ENCODE measurements around the gene RHOV.
"Not testable (repeated sequence)": the region's sequence is repeated elsewhere in the genome, so short reads cannot be mapped to it uniquely, and the experiment has no call there.

The RHOV gene

DNA sequence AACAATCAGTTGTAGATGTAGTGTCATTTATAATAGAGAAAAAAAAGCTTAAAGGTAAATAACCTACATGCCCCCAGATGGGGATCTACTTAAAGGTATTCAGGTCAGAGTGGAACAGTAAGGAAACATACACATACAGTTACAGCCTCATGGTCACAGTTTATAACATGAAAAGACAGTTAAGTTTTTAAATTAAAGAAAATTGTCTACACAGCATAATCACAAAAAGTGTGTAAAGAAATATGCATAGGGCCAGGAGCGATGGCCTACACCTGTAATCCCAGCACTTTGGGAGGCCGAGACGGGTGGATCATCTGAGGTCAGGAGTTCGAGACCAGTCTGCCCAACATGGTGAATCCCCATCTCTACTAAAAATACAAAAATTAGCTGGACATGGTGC is 6.8 kb downstream of the RHOV start:
- H3K9me3 ChIP-seq (ENCODE audit: control insufficient read depth in 1 of 2, low read length in 2 of 2): no peaks in the 10 kb centered on the region
- no peak overlapping the region for H3K27ac ChIP-seq (ENCODE audit: low read length)
- no peaks in the 10 kb centered on the region for H3K27me3 ChIP-seq (ENCODE audit: low read depth, low read length)
- no peaks in the 10 kb centered on the region for H3K4me1 ChIP-seq (ENCODE audit: control insufficient read depth in 1 of 2, insufficient read depth in 2 of 2, low read length in 2 of 2)
- no peaks in the 10 kb centered on the region for H3K36me3 ChIP-seq (ENCODE audit: control insufficient read depth in 1 of 2, insufficient read depth in 2 of 2, low read length in 2 of 2)
- no peak overlapping the region for H3K4me3 ChIP-seq (ENCODE audit: low read depth in 1 of 2, low read length in 2 of 2)

DNA sequence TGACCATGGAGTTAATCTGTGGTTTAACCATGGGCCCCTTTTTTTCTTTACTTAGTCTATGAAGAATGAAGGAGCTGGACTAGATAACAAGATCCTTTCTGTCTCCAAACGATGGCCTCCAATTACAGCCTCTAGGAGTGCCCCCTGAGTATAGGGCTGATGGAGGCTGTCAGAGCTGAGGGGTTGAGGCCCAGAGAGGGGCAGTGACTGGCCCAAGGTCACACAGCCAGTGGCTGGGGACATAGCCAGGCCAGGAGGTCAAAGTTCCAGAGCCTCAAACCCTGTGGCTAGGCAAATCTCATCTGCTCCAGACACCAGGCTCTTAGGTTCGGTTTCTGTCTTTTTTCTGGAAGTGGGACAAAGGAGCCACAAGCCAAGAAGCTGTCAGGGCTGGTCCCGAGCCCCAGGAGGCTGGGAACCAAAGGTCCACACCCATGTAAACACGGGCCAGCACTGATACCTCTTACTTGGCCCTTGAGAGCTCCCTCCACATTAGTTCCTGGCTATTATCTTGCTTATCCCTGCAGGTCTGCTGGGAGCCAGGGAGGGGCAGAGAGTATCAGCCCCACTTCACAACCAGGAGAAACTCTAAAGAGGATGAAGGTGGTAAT is 10.3 kb downstream of the RHOV start:
- no peaks in the 10 kb centered on the region for H3K27me3 ChIP-seq (ENCODE audit: low read depth, low read length)
- H3K27ac ChIP-seq (ENCODE audit: low read length): no peak overlapping the region
- peaks cover 0 to 6% of the 10 kb centered on the region in 2 donors for H3K4me1 ChIP-seq (ENCODE audit: control insufficient read depth in 1 of 2, insufficient read depth in 2 of 2, low read length in 2 of 2)
- no peaks in the 10 kb centered on the region for H3K36me3 ChIP-seq (ENCODE audit: control insufficient read depth in 1 of 2, insufficient read depth in 2 of 2, low read length in 2 of 2)
- no peaks in the 10 kb centered on the region for H3K9me3 ChIP-seq (ENCODE audit: control insufficient read depth in 1 of 2, low read length in 2 of 2)
- no peak overlapping the region for H3K4me3 ChIP-seq (ENCODE audit: low read depth in 1 of 2, low read length in 2 of 2)

DNA sequence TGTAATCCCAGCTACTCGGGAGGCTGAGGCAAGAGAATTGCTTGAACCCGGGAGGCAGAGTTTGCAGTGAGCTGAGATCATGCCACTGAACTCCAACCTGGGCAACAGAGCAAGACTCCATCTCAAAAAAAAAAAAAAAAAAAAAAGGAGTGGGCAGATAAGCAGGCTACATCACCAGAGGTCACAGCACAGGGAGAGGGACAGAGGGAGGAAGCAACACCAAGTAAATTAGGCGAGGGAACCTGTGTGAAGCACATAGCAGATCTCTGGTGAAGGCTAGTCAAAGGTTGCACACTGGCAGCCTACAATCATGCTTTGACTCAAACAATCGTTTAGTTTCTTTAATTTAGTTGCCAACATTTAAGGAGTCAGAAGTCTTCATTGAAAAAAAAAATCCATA is 12.9 kb downstream of the RHOV start:
- not testable (repeated sequence) for H3K4me1 ChIP-seq (ENCODE audit: control insufficient read depth in 1 of 2, insufficient read depth in 2 of 2, low read length in 2 of 2); H3K27me3 ChIP-seq (ENCODE audit: low read depth, low read length); H3K36me3 ChIP-seq (ENCODE audit: control insufficient read depth in 1 of 2, insufficient read depth in 2 of 2, low read length in 2 of 2); H3K9me3 ChIP-seq (ENCODE audit: control insufficient read depth in 1 of 2, low read length in 2 of 2); H3K4me3 ChIP-seq (ENCODE audit: low read depth in 1 of 2, low read length in 2 of 2); H3K27ac ChIP-seq (ENCODE audit: low read length)

DNA sequence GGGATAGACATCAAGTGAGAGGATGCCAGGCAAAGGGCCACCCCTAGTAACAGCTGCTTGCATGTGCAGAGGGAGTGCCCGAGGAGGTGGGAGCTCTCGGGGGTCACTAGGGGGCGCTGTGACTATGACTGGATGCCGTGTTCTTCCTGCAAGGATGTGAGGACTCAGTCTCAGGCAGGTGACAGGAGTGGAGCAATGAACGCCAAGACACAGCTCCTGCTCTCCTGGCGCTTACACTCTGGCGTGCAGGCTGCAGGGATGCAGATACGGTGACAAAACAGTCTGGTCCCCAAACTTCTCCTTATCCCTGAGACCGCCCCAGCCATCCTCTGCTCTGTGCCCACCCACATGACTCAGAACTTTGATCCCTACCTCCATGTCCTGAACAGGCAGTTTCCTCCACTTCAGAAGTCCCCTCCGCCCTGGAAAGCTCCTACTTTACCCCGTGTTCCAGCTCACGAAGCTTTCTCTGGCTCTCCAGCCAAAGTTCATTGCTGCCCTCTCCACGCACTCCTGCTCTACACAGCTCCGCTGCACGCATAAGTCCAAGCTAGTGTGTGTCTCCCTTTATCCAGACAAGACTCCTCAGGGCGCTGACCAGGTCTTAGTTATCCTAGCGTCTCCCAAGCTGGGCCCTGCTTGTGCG is 14.7 kb downstream of the RHOV start:
- Histone ChIP-seq H3K4me1 (ENCODE audit: control insufficient read depth in 1 of 2, insufficient read depth in 2 of 2, low read length in 2 of 2) (peaks cover 0 to 6% of the 10 kb centered on the region in 2 donors), H3K27ac (ENCODE audit: low read length) (no peak overlapping the region), H3K4me3 (ENCODE audit: low read depth in 1 of 2, low read length in 2 of 2) (no peak overlapping the region), H3K27me3 (ENCODE audit: low read depth, low read length) (no peaks in the 10 kb centered on the region), H3K9me3 (ENCODE audit: control insufficient read depth in 1 of 2, low read length in 2 of 2) (no peaks in the 10 kb centered on the region), H3K36me3 (ENCODE audit: control insufficient read depth in 1 of 2, insufficient read depth in 2 of 2, low read length in 2 of 2) (peaks cover 0 to 4% of the 10 kb centered on the region in 2 donors)

DNA sequence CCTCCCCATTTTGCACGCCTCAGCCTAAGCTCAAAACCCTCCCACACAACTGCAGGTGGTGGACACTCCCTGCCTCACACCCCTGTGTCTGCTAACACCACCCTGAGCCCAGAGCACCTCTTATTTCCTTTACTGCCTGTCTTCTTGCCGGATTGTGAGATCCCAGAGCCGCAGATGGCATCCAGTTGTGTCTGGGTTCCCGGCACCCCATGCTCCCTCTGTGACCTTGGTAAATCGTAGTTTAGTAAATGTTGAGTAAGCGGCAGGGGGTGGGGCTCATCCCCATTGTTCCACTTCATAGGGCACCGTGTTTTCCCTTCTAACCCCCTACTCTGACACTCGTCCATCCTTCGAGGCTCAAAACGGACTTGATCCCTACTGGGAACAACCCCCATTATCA is 15.3 kb downstream of the RHOV start:
- H3K27me3 ChIP-seq (ENCODE audit: low read depth, low read length): no peaks in the 10 kb centered on the region
- no peak overlapping the region for H3K27ac ChIP-seq (ENCODE audit: low read length)
- no peaks in the 10 kb centered on the region for H3K9me3 ChIP-seq (ENCODE audit: control insufficient read depth in 1 of 2, low read length in 2 of 2)
- peaks cover 0 to 4% of the 10 kb centered on the region in 2 donors for H3K36me3 ChIP-seq (ENCODE audit: control insufficient read depth in 1 of 2, insufficient read depth in 2 of 2, low read length in 2 of 2)
- H3K4me1 ChIP-seq (ENCODE audit: control insufficient read depth in 1 of 2, insufficient read depth in 2 of 2, low read length in 2 of 2): peaks cover 0 to 6% of the 10 kb centered on the region in 2 donors
- H3K4me3 ChIP-seq (ENCODE audit: low read depth in 1 of 2, low read length in 2 of 2): no peak overlapping the region

DNA sequence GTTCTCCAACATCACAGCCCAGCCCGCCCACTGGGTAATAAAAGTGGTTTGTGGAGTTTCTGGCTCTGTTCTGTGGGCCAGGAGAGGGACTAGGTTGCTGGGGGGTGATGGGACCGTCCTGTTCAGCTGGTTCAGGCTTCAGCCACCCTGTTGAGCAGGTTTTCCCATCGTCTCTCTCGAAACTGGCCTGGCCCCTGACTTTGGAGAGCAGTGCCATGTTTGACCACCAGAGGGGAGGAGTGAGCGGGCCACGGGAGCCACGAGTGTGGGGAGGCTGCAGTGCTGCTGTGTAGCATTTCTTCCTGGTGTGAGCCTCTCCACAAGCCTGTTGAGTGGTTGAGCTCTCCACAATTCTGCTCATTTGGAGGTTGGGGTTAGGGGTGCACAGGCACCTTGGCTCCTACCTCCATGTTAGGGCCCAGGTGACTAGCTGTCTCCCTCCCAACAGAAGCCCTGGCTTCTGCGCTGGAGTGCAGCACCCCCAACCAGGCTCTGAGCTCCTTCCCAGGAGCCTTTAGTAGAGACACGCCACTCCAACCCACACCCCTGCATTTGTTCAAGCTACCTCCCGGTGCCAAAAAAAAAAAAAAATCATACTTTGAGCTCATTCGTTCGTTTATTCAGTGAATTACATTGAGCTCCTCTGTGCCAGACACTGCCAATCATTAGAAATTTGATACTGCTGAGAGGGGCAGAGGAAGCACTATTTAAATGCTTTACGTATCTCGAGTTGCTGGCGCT is 16.3 kb downstream of the RHOV start:
- Histone ChIP-seq H3K9me3 (ENCODE audit: control insufficient read depth in 1 of 2, low read length in 2 of 2) (no peaks in the 10 kb centered on the region), H3K36me3 (ENCODE audit: control insufficient read depth in 1 of 2, insufficient read depth in 2 of 2, low read length in 2 of 2) (peaks cover 0 to 4% of the 10 kb centered on the region in 2 donors), H3K27ac (ENCODE audit: low read length) (no peak overlapping the region), H3K27me3 (ENCODE audit: low read depth, low read length) (no peaks in the 10 kb centered on the region), H3K4me3 (ENCODE audit: low read depth in 1 of 2, low read length in 2 of 2) (no peak overlapping the region), H3K4me1 (ENCODE audit: control insufficient read depth in 1 of 2, insufficient read depth in 2 of 2, low read length in 2 of 2) (peaks cover 0 to 6% of the 10 kb centered on the region in 2 donors)

DNA sequence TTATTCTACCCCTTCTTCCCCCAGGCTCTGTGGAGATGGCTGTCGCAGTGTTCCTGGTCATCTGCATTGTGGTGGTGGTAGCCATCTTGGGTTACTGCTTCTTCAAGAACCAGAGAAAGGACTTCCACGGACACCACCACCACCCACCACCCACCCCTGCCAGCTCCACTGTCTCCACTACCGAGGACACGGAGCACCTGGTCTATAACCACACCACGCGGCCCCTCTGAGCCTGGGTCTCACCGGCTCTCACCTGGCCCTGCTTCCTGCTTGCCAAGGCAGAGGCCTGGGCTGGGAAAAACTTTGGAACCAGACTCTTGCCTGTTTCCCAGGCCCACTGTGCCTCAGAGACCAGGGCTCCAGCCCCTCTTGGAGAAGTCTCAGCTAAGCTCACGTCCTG is 17.3 kb downstream of the RHOV start:
- H3K4me3 ChIP-seq (ENCODE audit: low read depth in 1 of 2, low read length in 2 of 2): no peak overlapping the region
- H3K27me3 ChIP-seq (ENCODE audit: low read depth, low read length): no peaks in the 10 kb centered on the region
- H3K4me1 ChIP-seq (ENCODE audit: control insufficient read depth in 1 of 2, insufficient read depth in 2 of 2, low read length in 2 of 2): peaks cover 0 to 6% of the 10 kb centered on the region in 2 donors
- peaks cover 0 to 4% of the 10 kb centered on the region in 2 donors for H3K36me3 ChIP-seq (ENCODE audit: control insufficient read depth in 1 of 2, insufficient read depth in 2 of 2, low read length in 2 of 2)
- H3K27ac ChIP-seq (ENCODE audit: low read length): no peak overlapping the region
- no peaks in the 10 kb centered on the region for H3K9me3 ChIP-seq (ENCODE audit: control insufficient read depth in 1 of 2, low read length in 2 of 2)

DNA sequence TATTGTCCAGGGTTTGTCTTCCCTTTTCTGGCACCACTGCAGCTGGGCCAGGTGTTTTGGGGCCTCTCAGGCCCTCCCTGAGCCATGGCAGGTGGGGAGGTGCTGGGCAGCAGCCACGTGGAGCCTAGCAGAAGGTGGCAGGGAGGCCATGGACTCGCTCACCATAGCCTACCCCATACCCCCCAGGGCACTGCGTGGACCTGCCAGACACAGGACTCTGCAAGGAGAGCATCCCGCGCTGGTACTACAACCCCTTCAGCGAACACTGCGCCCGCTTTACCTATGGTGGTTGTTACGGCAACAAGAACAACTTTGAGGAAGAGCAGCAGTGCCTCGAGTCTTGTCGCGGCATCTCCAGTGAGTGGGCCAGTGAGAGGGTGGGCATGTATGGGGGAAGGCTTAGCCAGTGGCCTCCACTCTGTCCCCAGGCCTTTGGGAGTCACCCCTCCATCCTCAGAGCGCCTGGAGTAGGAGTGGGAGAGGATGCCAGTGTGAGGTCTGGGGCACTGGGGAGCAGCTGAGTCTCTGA is 18.3 kb downstream of the RHOV start:
- Histone ChIP-seq H3K27ac (ENCODE audit: low read length) (no peak overlapping the region), H3K27me3 (ENCODE audit: low read depth, low read length) (no peaks in the 10 kb centered on the region)

DNA sequence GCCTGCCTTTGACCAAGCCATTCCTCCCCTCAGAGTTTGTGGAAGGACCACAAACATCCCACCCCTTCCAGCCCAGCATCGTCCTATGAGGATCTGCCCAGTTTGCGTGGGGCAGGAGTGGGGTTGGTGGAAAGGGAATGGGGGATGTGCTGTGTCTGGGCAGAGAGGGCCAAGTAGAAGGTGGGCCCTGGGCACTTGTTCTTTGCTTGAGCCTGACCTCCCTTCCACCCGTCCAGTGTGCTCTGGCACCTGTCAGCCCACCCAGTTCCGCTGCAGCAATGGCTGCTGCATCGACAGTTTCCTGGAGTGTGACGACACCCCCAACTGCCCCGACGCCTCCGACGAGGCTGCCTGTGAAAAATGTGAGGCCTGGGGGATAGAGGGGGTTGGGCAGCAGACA is 19.9 kb downstream of the RHOV start:
- Histone ChIP-seq H3K4me3 (ENCODE audit: low read depth in 1 of 2, low read length in 2 of 2) (no peak overlapping the region), H3K27me3 (ENCODE audit: low read depth, low read length) (no peaks in the 10 kb centered on the region), H3K4me1 (ENCODE audit: control insufficient read depth in 1 of 2, insufficient read depth in 2 of 2, low read length in 2 of 2) (peaks cover 0 to 2% of the 10 kb centered on the region in 2 donors), H3K27ac (ENCODE audit: low read length) (no peak overlapping the region), H3K36me3 (ENCODE audit: control insufficient read depth in 1 of 2, insufficient read depth in 2 of 2, low read length in 2 of 2) (peaks cover 0 to 4% of the 10 kb centered on the region in 2 donors), H3K9me3 (ENCODE audit: control insufficient read depth in 1 of 2, low read length in 2 of 2) (no peaks in the 10 kb centered on the region)

More for the DNA sequence above, 18.3 kb downstream of the RHOV start:
- Histone ChIP-seq H3K36me3 (ENCODE audit: control insufficient read depth in 1 of 2, insufficient read depth in 2 of 2, low read length in 2 of 2) (peaks cover 0 to 4% of the 10 kb centered on the region in 2 donors), H3K4me3 (ENCODE audit: low read depth in 1 of 2, low read length in 2 of 2) (no peak overlapping the region), H3K4me1 (ENCODE audit: control insufficient read depth in 1 of 2, insufficient read depth in 2 of 2, low read length in 2 of 2) (peaks cover 0 to 6% of the 10 kb centered on the region in 2 donors), H3K9me3 (ENCODE audit: control insufficient read depth in 1 of 2, low read length in 2 of 2) (no peaks in the 10 kb centered on the region)

DNA sequence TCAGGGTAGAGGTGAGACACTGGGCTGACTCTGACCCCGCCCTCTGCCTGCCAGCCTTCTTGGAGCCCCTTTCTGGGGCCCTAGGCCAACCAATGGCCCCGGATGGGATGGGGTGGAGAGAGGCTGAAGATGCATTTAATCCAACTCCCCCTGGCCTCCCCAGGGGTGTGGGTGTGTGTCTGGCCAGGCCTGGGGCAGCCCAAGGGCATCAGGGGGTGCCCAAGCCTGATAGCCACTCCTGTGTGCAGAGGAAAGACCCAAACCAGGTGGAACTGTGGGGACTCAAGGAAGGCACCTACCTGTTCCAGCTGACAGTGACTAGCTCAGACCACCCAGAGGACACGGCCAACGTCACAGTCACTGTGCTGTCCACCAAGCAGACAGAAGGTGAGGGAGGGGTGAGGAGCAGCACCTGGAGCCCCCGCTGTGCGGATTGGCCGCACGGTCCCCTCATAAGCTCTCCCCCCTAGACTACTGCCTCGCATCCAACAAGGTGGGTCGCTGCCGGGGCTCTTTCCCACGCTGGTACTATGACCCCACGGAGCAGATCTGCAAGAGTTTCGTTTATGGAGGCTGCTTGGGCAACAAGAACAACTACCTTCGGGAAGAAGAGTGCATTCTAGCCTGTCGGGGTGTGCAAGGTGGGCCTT is 20.7 kb downstream of the RHOV start:
- Histone ChIP-seq H3K4me3 (ENCODE audit: low read depth in 1 of 2, low read length in 2 of 2) (no peak overlapping the region), H3K27me3 (ENCODE audit: low read depth, low read length) (no peaks in the 10 kb centered on the region), H3K36me3 (ENCODE audit: control insufficient read depth in 1 of 2, insufficient read depth in 2 of 2, low read length in 2 of 2) (peaks cover 0 to 4% of the 10 kb centered on the region in 2 donors), H3K27ac (ENCODE audit: low read length) (no peak overlapping the region), H3K9me3 (ENCODE audit: control insufficient read depth in 1 of 2, low read length in 2 of 2) (no peaks in the 10 kb centered on the region), H3K4me1 (ENCODE audit: control insufficient read depth in 1 of 2, insufficient read depth in 2 of 2, low read length in 2 of 2) (no peaks in the 10 kb centered on the region)

DNA sequence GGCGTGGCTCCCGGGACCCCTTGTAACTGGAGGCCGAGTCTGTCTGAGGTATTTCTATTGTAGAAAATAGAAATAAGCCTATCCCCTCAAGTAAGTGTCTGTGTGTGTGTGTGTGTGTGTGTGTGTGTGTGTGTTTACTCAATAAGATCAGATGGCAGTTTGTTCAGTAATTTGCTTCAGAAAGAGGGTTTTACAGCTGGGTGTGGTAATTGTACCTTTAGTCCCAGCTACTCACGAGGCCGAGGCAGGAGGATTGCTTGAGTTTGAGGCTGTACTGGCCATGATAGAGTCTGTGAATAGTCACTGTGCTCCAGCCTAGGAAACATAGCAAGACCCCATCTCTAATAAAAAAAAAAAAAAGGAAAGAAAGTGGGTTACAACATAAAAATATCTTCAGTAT is 21.5 kb downstream of the RHOV start:
- Histone ChIP-seq H3K4me1 (ENCODE audit: control insufficient read depth in 1 of 2, insufficient read depth in 2 of 2, low read length in 2 of 2) (no peaks in the 10 kb centered on the region), H3K27me3 (ENCODE audit: low read depth, low read length) (no peaks in the 10 kb centered on the region), H3K9me3 (ENCODE audit: control insufficient read depth in 1 of 2, low read length in 2 of 2) (no peaks in the 10 kb centered on the region), H3K4me3 (ENCODE audit: low read depth in 1 of 2, low read length in 2 of 2) (no peak overlapping the region), H3K36me3 (ENCODE audit: control insufficient read depth in 1 of 2, insufficient read depth in 2 of 2, low read length in 2 of 2) (peaks cover 0 to 4% of the 10 kb centered on the region in 2 donors), H3K27ac (ENCODE audit: low read length) (no peak overlapping the region)

All from muscle layer of duodenum (tissue), 2 donors.